T follicular helper cell (primary cell): ENCODE data around the gene TOX3.

Source experiments
- DNase-seq: peaks from one replicate; pipeline ENCODE4 v3.0.0-alpha.2; 2020; ENCODE audit warnings: low read depth

The TOX3 gene

DNA sequence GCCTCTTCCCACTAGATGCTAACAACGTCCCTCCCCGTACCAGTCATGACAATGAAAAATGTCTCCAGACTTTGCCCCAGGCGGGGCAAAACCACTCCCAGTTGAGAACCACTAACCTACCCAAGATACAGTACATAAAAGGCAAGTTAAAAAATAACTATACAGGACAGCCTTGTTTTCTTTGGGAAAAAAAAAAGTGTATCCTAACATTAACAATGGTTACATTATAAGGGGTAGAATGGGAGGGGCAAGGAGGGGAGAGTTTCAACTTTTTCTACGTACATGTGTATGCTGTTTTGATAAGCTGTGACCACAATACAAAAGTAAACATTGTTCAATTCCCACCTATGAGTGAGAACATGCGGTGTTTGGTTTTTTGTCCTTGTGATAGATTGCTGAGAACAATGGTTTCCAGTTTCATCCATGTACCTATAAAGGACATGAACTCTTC, 94.9 kb downstream of the TOX3 start:
- no peak for DNase-seq

DNA sequence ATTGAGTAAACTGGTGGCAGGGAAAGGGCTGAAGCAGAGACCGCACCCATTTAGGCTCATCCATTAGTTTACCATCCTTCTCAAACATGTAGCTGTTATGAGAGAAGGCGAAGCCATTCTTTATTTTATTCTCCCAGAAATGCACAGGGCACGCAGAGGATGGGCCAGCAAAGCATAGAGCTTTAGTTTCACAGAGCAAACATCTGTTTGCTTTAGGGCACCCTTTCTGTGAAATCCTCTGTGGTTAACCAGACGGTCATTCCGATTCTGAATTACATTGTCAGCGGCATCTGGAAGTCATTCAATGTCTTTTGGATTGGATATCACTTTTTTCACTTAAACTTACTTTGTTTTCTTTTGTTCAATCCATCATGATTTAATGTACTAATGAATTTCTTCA, 96.0 kb downstream of the TOX3 start:
- DNase-seq, result no peak

DNA sequence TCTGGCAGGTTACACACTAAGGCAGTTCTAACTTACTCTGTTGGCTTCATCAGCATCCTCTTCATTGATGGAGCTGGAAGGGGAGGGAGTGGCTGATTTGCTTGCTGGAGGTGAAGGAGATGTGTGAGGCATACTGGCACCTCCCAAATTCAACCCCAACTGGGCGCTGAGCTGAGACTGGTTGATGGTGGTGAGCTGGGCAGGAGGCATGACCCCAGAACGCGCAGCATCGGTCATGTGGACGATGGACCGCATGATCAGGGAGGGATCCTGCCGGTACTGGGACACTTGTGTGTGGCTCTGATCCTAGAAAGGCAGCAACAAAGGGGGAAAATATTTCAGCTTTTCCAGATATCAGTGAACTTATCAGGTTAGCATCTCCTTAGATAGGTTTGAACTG, 96.7 kb downstream of the TOX3 start:
- no peak for DNase-seq

DNA sequence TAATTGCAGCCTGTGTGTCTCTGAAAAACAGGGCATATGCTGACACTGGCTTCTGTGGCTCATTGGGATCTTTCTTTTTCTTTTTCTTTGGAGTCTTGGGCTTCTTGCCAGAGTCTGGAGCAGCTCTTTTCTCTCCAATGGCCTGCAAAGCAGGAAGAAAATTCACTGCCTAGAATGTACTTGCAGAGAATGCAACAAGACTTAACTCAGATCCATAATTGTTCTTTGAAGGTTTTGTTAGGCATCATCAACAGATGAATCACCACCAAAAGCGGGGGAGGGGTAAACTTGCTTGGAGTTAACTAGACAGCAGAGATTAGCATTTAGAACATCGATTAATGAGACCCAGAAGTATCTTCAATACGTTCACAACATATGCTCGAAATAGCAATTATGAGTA, 100.9 kb downstream of the TOX3 start:
- no peak for DNase-seq

DNA sequence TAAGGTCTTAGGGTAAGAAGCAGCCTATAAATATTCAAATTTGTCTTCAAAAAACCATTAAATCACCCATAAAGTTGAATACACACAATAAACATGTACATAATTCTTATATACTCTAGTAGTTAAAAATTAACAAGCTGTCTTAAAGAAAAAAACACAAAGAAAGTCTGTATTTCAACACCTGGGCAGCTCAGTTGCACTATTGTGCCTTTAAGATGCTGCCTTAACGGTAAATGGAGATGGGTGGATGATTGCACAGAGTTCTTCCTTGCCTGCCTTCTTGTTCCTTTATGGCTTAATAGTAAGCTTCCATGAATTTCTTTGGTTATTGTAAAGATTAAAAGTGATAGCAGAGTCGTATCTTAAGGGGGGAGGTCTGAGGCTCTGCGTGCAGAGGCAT, 105.1 kb downstream of the TOX3 start:
- no peak for DNase-seq

DNA sequence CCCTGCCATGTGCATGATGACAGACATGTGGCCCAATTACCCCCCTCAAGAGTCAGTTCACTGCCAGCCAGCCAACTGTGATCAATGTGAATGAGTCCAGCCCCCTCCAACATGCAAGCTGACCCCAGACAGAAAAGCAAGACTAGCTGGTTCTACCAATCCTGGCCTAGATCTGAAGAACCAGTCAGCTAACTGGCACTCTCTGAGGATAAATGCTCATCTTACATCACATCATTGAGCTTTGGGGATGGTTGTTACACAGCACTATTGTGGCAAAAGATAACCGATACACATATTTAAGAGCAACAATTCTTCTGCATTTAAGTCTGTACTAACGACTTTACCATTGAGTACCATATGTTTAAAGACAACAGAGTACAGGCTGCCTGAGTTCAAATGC, 106.7 kb downstream of the TOX3 start:
- DNase-seq, result no peak

DNA sequence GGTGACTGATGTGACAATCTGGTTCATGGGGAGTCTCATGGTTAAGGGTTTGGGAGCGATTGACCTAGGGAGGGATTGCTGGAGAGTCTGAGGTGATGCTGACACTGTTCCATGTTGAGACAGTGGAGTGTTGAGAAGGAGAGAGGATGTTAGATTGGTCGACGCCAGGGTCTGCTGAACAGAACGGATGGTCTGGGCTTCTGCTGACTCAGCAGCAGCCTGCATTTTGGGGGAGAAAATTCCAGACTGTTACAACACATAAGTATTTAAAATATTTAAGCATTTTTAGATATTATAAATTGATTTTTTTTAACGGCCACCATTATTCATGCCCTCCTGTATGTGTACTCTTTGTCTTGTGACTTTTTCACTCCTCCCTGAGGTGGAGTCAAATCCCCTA, 107.2 kb downstream of the TOX3 start:
- no peak for DNase-seq

DNA sequence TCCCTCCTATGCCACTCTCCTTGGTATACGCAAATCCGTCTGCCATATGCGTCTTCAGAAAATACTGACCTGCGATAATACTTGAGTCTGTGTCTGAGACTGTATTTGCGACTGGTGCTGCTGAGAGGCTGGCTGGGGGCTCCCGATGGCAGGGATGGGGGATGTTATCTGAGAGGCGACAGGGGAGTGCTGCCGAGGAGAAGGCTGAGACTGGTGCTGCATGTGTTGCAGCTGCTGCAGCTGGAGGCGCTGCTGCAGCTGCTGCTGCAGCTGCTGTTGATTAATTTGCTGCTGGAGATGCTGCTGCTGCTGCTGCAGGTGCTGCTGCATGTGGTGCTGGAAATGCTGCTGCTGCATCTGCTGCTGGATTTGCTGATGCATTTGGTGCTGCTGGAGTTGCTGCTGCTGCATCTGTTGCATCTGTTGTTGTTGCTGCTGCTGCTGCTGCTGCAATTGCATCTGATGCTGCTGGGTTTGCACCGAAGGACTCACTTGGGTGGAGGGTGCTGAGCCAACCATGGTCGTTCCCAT, 107.7 kb downstream of the TOX3 start:
- no peak for DNase-seq

DNA sequence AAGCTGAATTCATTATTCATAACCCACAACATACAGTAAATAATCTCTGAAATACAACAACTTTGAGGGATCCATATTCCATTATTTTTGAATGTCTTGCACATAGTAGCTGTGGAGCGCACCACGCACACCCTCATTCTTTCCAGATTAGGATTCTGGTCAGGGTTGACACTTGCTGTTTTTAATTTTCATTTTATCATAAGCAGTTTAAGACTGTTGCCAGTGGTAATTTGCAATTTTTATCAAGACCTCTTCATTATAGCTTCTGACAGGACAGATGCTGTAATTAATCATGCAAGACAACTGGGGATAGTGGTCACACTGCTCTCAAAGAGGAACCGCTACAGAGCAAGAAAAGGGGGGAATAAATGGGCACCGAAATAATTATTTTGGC, 109.7 kb downstream of the TOX3 start:
- DNase-seq, result no peak

DNA sequence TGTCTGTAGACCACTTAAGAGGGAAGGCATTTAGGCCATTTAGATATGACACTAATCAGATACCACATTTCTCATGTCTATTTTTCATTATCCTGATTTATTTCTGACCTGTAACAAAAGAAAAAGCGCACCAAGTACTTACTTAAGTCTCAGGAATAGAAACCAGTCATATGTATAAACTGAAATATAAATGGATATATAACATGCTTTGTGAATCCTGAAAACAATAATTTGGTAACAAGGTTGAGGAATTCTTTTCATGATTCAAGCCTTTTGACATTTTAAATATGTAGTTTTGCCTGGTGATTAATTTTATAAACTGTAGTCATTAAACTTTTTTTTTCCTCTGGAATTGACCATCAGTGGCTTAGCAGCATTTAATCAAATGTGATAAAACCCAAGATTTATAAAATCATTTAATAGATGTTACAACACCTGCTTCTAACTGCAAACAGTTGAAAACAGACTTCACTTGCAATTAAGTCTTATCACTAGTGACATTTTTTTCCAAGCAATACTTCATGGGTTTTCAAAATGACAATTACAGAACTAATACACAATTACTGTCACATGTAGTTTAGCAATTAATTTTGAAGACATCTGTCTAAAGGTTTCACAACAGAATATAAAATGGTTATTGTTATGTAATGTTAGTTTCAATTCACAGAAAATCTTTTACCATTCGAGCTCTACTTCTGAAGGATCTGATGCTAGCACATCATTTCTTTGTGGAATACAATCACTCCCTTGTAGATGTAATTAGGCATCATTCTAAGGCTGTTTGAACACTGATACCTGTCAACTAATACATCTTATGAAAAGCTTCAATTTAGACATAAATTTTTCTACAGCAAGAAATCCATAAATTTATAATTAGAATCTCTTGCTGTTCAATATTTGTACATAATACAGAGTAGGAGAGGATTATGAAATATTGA, 110.3 kb downstream of the TOX3 start:
- no peak for DNase-seq

DNA sequence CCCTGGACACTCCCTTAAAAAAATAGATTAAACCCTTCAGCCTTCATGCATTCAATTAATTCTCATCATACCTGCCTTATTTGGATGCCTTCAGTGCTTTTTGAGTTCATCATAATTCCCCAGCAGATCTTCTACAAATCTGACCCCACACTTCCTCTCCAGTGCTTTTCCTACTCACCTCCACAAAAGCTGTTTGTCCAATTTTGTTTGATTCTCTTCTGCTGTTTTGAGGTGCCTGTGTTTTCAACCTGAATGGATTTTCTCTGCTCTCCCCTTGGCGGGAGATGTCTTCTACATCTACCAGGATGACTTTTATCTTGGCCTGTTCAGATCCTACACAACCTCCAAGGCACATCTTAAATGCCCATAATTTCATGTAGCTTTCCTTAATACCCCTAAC, 112.7 kb downstream of the TOX3 start:
- DNase-seq, result no peak

DNA sequence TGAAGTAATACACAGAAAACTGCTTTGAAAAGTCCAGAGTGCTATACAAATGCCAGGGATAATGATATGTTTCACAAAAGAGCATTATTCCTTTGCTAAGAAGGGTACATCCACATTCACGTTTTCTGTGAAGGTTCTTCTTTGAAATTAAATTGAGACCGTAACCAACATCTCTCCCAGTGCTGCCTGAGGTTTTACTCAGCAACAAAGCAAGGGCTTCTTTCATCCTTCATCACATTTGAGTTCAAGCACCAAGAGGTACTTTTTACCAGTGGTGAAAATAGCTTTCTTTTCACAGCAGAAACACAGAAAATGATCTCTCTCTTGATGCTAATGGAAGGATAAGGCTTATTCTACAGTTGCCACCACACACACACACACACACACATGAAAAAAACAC, 113.3 kb downstream of the TOX3 start:
- no peak for DNase-seq

DNA sequence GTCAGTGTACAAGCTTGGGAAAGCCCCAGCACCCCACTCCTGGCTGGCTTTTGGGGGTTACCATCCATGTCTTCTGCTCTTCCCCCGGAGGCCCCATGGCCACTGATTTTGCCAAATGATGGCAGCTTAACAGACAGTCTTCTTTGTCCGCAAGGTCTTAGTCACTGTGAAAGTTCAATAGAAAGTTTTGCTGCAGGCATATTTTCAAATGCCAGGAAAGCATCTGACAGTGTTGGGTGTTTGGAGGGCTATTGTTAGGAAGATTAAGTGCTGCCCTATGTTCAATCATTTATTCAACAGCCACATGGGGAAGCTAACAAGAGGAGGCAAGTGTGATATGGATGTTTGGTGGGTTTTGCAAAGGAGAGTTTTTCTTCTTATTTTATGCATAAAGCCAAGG, 122.4 kb downstream of the TOX3 start:
- DNase-seq, result no peak

DNA sequence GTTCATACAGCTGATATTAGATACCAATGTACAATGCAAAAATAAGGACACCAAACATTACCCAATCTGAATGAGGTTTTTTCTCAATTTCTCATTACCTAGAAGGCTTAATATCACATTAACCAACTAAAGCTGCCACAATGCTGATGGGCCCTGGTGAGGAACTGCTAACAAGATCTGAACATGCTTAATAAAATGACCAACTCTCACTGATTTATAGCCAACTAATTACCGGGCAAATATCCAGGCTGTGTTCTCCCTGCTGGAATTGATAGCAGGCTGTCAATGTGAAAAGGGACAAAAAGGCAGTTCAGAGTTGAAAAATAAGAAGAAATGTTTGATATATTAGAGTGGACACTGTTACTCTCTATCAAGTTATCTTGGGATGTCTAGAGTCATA, 124.6 kb downstream of the TOX3 start:
- DNase-seq, result no peak

DNA sequence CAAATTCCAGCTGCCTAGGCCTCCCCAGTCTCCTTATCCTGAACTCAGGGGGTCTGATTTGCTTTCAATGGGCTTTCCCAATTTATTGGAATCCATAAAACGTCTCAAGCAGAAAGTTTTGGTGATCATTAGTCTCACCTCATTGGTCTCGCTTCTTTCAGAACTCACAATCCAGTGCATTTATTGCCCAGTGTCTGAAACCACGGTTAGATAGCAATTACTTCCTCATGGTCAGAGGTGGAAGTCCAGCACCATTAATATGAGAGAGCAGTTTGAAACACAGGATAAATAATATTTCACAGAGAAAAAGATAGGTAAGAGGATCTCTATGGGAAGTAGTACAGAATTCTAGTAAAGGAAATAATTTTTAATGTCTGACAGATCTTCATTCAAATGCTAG, 128.7 kb downstream of the TOX3 start:
- DNase-seq, result no peak

DNA sequence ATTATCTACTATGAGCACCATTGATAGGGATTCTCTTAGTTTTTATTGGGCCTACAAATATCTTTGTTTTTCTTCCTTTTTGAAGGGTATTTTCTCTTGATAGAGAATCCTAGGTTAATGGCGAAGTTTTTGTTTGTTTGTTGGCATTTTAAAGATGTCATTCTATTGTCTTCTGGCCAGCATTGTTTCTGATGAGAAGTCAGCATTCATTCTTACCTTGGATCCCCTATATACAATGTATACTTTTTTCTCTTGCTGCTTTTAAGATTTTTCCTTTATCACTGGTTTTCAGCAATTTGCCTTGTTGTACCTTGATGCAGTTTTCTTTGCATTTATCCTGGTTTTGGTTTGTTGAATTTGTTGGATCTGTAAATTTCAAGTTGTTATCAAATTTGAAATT, 130.1 kb downstream of the TOX3 start:
- no peak for DNase-seq

DNA sequence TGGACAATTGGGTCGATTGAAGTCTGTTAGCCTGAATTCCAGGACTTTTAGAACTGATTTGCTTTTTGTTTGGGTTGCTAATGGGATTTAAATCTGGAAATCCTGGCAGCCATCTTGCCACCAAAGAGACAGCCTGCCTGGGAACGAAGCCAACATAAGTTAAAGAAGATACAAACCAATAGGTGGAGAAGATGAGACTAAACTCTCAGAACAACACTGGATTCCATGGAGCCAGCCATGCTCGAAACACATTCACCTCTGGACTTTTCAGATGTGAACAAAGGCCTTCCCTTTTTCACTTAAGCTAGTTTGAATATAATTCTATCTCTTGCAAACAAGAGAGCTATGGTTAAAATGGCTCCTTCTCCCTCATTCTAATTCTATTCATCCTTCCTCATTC, 135.9 kb downstream of the TOX3 start:
- no peak for DNase-seq

DNA sequence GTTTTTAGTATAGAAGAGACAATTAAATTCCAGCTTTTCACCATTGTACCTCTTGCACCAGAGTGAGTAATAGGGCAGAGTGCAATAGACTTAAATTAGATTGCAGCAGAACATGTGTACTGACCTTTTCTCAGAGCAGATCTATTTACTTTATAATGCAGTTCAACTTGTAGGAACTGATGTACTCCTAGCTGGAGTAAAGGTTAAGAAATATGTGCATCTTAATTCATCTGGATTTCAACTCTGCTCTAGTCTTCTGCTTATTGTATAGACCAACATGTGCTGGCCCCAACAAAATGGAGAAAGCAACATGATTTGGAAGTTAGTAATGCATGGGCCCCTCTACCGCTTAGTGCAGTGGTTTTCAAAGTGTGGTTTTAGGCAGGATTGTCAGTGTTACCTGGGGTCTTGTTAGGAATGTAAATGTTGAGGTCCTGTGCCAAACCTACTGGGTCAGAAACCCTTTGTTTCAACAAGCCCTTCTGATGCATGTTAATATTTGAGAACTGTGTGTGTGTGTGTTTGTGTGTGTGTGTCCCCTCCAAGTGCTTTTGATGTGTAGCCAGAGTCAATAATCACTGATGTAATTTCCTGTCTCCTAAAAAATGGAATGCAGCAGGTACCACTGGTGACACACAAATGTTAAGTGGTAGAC, 138.6 kb downstream of the TOX3 start:
- no peak for DNase-seq

DNA sequence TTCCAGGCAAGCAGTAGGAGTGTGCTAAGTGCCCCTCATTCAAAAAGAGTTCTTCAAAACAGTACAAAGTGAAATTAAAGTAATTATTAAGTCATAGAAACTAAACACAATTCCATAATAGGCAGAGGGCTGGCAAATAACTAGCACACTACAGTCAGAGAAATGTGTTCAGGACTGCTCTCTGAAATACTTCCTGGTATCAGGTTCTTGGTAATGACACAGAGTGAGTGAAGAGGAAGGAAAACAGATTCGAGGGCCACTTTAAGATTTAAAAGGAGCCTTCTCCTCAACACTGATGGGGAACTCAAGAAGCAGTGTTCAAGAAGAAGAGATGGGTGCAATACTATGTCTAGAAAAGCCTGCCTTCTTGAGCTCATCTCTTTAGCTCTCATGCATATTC, 139.2 kb downstream of the TOX3 start:
- DNase-seq, result no peak

DNA sequence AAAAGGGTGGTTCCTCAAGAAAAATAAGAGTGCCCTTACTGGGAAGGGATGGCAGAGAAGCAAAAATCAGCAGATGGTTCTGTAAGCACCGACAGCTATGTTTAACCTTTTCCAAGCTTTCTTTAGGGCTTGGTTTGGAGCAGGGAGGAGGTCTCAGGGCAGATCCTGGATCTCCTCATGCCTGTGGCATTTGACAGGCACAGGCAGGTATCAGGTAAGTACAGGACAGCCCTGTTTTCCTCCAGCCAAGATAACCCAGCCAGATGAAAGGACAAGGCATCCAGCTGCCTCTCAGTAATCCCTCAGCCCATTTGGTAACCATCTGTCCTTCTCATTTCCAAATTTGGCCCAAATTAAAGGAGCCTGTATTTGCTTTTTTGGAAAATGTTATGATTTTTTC, 141.5 kb downstream of the TOX3 start:
- no peak for DNase-seq

DNA sequence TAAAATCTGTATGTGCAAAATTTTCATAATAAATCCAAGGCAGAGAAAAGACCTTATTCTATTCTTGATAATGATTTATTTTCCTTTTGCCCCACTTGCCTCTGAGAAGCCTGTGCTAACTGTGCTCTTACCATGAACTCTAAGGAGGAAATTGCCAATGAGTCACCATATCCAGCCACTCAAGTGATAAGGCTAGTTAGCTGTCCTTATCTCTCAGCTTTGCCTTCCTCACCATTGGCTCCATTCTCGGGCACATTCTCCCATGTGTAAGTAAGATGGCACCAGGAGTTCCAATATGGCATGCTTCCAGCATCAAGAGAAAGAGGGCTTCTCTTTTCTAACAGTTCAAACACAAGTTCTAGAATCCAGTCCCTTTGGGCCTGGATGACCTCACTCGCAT, 142.4 kb downstream of the TOX3 start:
- DNase-seq, result no peak

DNA sequence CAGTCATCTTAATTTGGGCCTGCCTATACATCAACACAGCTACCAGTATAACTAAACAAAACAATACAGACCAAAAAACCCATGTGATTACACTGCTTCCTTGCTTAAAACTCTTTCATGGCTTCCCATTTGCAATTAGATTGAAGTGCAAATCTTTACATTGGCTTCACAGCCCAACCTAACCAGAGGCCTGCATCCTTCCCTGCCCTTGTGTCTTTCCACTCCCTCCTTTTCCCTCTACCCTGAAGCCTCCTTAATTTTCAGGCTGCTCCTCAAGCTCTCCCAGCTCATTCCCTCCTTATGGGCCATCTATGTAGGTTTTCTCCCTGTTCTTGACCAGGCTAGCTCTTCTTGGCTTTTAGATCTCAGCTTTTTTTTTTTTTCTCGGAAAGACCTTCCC, 147.8 kb downstream of the TOX3 start:
- DNase-seq, result no peak

DNA sequence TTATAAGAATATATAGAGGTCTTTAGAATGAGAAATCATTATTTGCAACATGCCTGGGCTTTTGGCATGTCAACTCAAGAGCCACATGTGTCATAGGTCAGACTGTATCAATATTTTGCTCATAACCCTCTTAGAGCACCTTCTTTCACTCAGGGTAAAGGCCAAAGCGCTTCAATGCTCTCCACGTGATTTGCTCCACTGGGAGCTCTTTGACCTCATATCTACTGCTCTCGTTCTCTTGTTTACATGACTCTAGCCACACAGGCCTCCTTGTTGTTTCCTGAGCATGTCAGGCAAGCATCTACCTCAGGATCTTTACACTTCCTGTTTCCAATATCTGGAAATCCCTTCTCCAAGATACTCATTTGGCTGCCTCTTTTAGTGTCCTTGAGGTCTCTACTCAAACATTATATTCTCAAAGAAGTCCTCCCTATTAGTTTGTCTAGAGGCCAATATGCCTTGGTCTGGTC, 148.4 kb downstream of the TOX3 start:
- no peak for DNase-seq
